ENCODE results near the gene CCDC88C.

CCDC88C gene

GRCh38 chr14:91295851-91296796, 121.5 kb downstream of the CCDC88C start:
- Histone ChIP-seq H3K4me3 (ENCODE audit: low read length) (no peak overlapping the region), H3K9me3 (ENCODE audit: insufficient read depth, low read length) (no peaks in the 10 kb centered on the region), H3K27me3 (ENCODE audit: low read depth, low read length) (no peaks in the 10 kb centered on the region), H4K20me1 (ENCODE audit: insufficient read depth, low read length) (no peaks in the 10 kb centered on the region), H3K36me3 (replicated peaks; ENCODE audit: low read depth, low read length) (peaks cover 80% of the 10 kb centered on the region), H3K79me2 (ENCODE audit: low read length) (peaks cover 3% of the 10 kb centered on the region; the same call in 1 of the 2 replicates), H2AFZ (ENCODE audit: low read depth, low read length) (no peak overlapping the region), H3K4me2 (ENCODE audit: low read length) (no peak overlapping the region), H3K27ac (ENCODE audit: low read length) (no peak overlapping the region), H3K4me1 (ENCODE audit: low read length) (peaks cover 23% of the 10 kb centered on the region), H3K9ac (ENCODE audit: low read length) (no peak overlapping the region)
- TF ChIP-seq CTCF (IDR thresholded peaks at IDR 0.05; ENCODE audit: low read depth, low read length) (no peak), EZH2phosphoT487 (IDR thresholded peaks at IDR 0.05; ENCODE audit: low read depth) (no peak)

DNA sequence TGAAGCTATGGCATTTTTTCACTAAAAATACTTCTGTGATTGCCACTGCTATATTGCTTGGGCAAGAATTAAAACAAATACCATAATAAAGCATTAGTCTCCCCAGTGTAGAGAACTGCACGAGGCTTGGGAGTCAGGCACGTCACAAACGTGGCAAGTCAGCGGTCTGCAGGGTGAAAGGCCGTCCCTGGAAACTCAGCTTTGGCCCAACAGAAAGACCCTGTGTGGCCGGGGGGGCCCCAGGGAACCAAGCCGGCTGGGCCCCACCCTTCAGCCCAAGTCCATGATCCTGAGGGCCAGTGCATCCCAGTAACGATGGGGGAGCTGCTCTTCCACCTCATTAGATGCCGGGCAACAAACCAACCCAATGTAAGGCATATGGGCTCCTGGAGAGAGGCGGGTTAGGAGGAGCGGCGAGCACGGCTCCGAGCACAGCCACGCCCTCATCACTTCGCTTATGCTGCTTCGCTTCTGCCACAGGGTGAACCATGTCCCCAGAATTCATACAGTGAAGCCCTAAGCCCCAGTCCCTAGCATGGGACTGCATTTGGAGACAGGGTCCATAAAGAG, 122.3 kb downstream of the CCDC88C start:
- no peak overlapping the region for H3K27ac ChIP-seq (ENCODE audit: low read length)
- peaks cover 15% of the 10 kb centered on the region for H3K4me1 ChIP-seq (ENCODE audit: low read length)
- H2AFZ ChIP-seq (ENCODE audit: low read depth, low read length): no peak overlapping the region
- no peak for TF ChIP-seq CTCF (IDR thresholded peaks at IDR 0.05; ENCODE audit: low read depth, low read length)
- no peak for TF ChIP-seq EZH2phosphoT487 (IDR thresholded peaks at IDR 0.05; ENCODE audit: low read depth)
- no peaks in the 10 kb centered on the region for H3K9me3 ChIP-seq (ENCODE audit: insufficient read depth, low read length)
- H4K20me1 ChIP-seq (ENCODE audit: insufficient read depth, low read length): no peaks in the 10 kb centered on the region
- no peaks in the 10 kb centered on the region; the same call in 1 of the 2 replicates for H3K79me2 ChIP-seq (ENCODE audit: low read length)
- no peak overlapping the region for H3K4me2 ChIP-seq (ENCODE audit: low read length)
- no peak overlapping the region for H3K9ac ChIP-seq (ENCODE audit: low read length)
- H3K36me3 ChIP-seq (replicated peaks; ENCODE audit: low read depth, low read length): peaks cover 80% of the 10 kb centered on the region
- H3K4me3 ChIP-seq (ENCODE audit: low read length): no peak overlapping the region
- H3K27me3 ChIP-seq (ENCODE audit: low read depth, low read length): no peaks in the 10 kb centered on the region

- Histone ChIP-seq H3K4me2 (ENCODE audit: low read length) (no peak overlapping the region), H3K9me3 (ENCODE audit: insufficient read depth, low read length) (no peaks in the 10 kb centered on the region), H3K4me1 (ENCODE audit: low read length) (peaks cover 3% of the 10 kb centered on the region), H3K4me3 (ENCODE audit: low read length) (no peak overlapping the region), H4K20me1 (ENCODE audit: insufficient read depth, low read length) (no peaks in the 10 kb centered on the region), H3K27ac (ENCODE audit: low read length) (no peak overlapping the region), H3K9ac (ENCODE audit: low read length) (no peak overlapping the region), H2AFZ (ENCODE audit: low read depth, low read length) (no peak overlapping the region), H3K79me2 (ENCODE audit: low read length) (no peaks in the 10 kb centered on the region), H3K36me3 (replicated peaks; ENCODE audit: low read depth, low read length) (peaks cover 75% of the 10 kb centered on the region), H3K27me3 (ENCODE audit: low read depth, low read length) (no peaks in the 10 kb centered on the region)
- no peak for TF ChIP-seq CTCF (IDR thresholded peaks at IDR 0.05; ENCODE audit: low read depth, low read length)
- no peak for TF ChIP-seq EZH2phosphoT487 (IDR thresholded peaks at IDR 0.05; ENCODE audit: low read depth)
Measured at GRCh38 chr14:91294153-91294552, 123.5 kb downstream of the CCDC88C start.

DNA sequence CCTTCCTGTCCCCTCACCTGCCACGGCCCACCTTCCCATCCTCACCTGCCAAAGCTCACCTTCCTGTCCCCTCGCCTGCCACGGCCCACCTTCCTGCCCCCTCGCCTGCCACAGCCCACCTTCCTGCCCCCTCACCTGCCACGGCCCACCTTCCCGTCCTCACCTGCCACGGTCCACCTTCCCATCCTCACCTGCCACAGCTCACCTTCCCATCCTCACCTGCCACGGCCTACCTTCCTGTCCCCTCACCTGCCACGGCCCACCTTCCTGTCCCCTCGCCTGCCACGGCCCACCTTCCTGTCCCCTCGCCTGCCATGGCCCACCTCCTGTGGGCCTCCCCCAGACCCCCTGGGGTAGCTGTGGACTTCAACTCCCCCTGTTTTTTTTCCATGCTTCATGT, 124.3 kb downstream of the CCDC88C start:
- Histone ChIP-seq H3K27ac (ENCODE audit: low read length) (no peak overlapping the region), H3K4me3 (ENCODE audit: low read length) (no peak overlapping the region), H4K20me1 (ENCODE audit: insufficient read depth, low read length) (no peaks in the 10 kb centered on the region; the same call in 1 of the 2 replicates), H3K4me2 (ENCODE audit: low read length) (no peak overlapping the region), H3K27me3 (ENCODE audit: low read depth, low read length) (no peaks in the 10 kb centered on the region), H3K79me2 (ENCODE audit: low read length) (no peaks in the 10 kb centered on the region), H3K9ac (ENCODE audit: low read length) (no peak overlapping the region), H3K9me3 (ENCODE audit: insufficient read depth, low read length) (no peaks in the 10 kb centered on the region), H2AFZ (ENCODE audit: low read depth, low read length) (no peak overlapping the region), H3K4me1 (ENCODE audit: low read length) (no peaks in the 10 kb centered on the region), H3K36me3 (replicated peaks; ENCODE audit: low read depth, low read length) (peaks cover 73% of the 10 kb centered on the region)
- no peak for TF ChIP-seq EZH2phosphoT487 (IDR thresholded peaks at IDR 0.05; ENCODE audit: low read depth)
- TF ChIP-seq CTCF (IDR thresholded peaks at IDR 0.05; ENCODE audit: low read depth, low read length): no peak

All from OCI-LY3 (cell line).